IPS-15b (cell line): ENCODE results near the gene CHRNG.
"Not testable (repeated sequence)": the region's sequence is repeated elsewhere in the genome, so short reads cannot be mapped to it uniquely, and the experiment has no call there.

Source experiments
- H3K27me3 ChIP-seq: one replicate; pipeline ENCODE4 v1.6.1; 2013; ENCODE audit warnings: low read length; ENCODE audit not compliant: control insufficient read depth, insufficient read depth
- H3K36me3 ChIP-seq: one replicate; pipeline ENCODE4 v1.6.1; 2013; ENCODE audit warnings: low read length; ENCODE audit not compliant: control insufficient read depth, insufficient read depth
- H3K4me1 ChIP-seq: one replicate; pipeline ENCODE4 v1.6.1; 2013; ENCODE audit warnings: mild to moderate bottlenecking, low read length; ENCODE audit not compliant: control insufficient read depth, insufficient read depth
- H3K4me3 ChIP-seq: one replicate; pipeline ENCODE4 v1.5.1; 2013; ENCODE audit warnings: low read depth, low read length
- H3K9ac ChIP-seq: one replicate; pipeline ENCODE4 v1.6.1; 2013; ENCODE audit warnings: low read depth, mild to moderate bottlenecking, low read length
- H3K9me3 ChIP-seq: one replicate; pipeline ENCODE4 v1.6.1; 2013; ENCODE audit warnings: mild to moderate bottlenecking, low read length; ENCODE audit not compliant: control insufficient read depth, insufficient read depth

Gene CHRNG

DNA sequence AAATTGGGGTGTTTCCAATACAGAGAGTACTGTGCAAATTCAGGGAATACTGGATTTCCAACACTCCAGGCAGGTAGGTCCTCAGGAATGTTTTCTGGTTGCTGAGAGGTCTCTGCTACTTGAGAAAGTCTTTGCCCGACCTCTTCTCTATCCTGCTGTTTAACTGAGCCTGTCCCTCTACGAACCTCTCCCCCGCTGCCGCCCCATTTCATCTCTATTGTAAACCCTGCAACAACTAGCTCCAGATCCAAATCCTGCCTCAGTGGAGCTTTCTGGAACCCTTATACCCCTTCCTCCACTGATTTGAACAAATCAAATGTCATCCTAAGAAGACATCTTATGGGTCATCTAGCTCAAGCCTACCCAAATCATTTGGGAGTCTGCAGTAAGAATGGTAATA, 12.3 kb downstream of the CHRNG start:
- Histone ChIP-seq H3K9ac (peak overlapping the region; percentile 88), H3K36me3 (peaks cover 7% of the 10 kb centered on the region), H3K4me1 (peaks cover 6% of the 10 kb centered on the region), H3K4me3 (peak overlapping the region; percentile 99), H3K9me3 (no peaks in the 10 kb centered on the region), H3K27me3 (no peaks in the 10 kb centered on the region)

- Histone ChIP-seq H3K4me1 (peaks cover 4% of the 10 kb centered on the region), H3K4me3 (no peak overlapping the region), H3K9me3 (no peaks in the 10 kb centered on the region), H3K27me3 (no peaks in the 10 kb centered on the region), H3K36me3 (peaks cover 4% of the 10 kb centered on the region), H3K9ac (no peak overlapping the region)
Measured at GRCh38 chr2:232556426-232556825, 16.9 kb downstream of the CHRNG start.

DNA sequence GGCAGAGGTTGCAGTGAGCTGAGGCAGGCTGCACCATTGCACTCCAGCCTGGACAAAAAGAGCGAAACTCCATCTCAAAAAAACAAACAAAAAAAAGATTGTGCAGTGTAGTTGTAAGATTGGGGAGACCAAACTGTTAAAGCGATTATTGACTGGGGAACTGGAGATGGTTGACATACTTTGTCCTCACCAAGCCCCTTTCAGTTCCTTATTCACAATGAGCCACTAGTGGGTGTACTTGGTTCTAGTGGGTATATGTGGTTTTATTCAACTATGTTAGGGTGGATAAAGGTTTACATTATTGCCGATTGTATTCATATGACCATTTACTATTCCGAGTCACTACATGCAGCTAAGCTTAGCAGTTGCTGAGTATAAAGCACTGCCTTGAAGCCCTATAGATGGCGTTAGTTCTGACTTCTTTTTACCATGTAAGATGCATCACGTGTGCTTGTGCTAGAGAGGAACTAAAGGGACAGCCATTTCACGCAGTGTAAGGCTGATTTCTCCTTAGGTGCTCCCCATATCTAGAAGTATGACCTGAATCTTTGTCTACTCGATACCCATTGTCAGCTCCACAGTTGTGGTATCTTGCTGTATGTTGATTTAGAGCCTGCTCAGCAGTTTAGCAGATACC, 23.1 kb downstream of the CHRNG start:
- Histone ChIP-seq H3K9me3 (no peaks in the 10 kb centered on the region), H3K4me1 (no peaks in the 10 kb centered on the region), H3K9ac (no peak overlapping the region), H3K36me3 (peaks cover 16% of the 10 kb centered on the region), H3K4me3 (no peak overlapping the region), H3K27me3 (no peaks in the 10 kb centered on the region)

DNA sequence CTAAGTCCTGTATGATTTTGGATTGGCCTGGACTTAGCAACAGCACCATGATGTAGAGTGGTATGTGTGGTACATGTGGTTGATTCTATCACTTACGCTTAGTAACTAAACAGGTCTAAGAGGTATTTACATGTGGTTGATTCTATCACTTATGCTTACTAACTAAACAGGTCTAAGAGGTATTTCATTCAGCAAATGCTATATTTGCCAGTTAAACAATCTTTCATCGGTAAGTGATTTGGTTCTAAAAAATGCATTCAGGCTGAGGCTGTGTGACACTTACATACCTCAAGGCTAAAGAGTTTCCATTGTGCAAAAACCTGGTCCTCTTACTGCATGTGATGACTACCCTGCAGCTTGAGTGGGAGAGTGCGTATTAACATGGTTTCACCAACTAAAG, 24.1 kb downstream of the CHRNG start:
- H3K36me3 ChIP-seq: peaks cover 19% of the 10 kb centered on the region
- no peak overlapping the region for H3K4me3 ChIP-seq
- H3K9me3 ChIP-seq: no peaks in the 10 kb centered on the region
- H3K27me3 ChIP-seq: no peaks in the 10 kb centered on the region
- H3K4me1 ChIP-seq: no peaks in the 10 kb centered on the region
- H3K9ac ChIP-seq: no peak overlapping the region

DNA sequence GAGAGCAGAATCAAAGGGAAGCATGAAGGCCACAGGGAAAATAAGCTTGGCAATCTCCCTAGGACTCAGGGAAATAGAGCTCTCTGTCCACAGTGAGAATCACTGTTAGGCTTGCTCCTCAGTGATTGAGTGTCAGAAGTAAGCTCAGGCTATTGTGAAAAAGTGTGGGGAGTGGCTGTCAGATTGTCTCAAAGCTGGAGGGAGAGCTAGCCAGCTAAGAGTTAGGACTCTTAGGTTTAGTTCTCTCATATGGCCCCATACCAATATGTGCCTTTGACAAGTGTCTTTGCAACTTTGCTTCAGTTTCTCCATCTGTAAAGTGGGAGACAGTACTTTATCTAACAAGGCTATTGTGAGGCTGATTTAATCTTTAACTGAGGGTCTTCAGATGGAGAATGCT, 28.2 kb downstream of the CHRNG start:
- H3K36me3 ChIP-seq: peaks cover 29% of the 10 kb centered on the region
- H3K9me3 ChIP-seq: no peaks in the 10 kb centered on the region
- no peaks in the 10 kb centered on the region for H3K27me3 ChIP-seq
- H3K4me3 ChIP-seq: no peak overlapping the region
- no peak overlapping the region for H3K9ac ChIP-seq
- no peaks in the 10 kb centered on the region for H3K4me1 ChIP-seq

DNA sequence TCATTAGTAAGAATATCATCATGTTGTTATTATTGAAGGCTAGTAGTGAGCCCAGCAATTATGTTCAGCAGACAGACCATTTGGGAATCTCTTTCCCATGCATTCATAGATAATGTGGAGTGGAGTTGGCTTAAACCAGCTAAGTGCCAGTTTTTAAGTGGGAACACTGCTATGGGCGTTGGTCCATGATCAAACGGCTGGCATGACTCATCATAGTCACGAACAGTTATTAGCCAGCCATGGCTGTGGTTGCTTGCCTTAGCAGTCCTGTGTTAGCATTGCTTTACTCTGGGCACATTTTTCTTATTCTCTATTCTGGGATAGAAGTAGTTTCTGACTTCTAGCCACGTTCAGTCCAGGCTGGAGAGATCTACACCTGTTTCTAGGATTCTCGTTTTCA, 28.7 kb downstream of the CHRNG start:
- no peaks in the 10 kb centered on the region for H3K27me3 ChIP-seq
- H3K4me1 ChIP-seq: no peaks in the 10 kb centered on the region
- no peak overlapping the region for H3K4me3 ChIP-seq
- no peak overlapping the region for H3K9ac ChIP-seq
- peaks cover 29% of the 10 kb centered on the region for H3K36me3 ChIP-seq
- H3K9me3 ChIP-seq: no peaks in the 10 kb centered on the region

DNA sequence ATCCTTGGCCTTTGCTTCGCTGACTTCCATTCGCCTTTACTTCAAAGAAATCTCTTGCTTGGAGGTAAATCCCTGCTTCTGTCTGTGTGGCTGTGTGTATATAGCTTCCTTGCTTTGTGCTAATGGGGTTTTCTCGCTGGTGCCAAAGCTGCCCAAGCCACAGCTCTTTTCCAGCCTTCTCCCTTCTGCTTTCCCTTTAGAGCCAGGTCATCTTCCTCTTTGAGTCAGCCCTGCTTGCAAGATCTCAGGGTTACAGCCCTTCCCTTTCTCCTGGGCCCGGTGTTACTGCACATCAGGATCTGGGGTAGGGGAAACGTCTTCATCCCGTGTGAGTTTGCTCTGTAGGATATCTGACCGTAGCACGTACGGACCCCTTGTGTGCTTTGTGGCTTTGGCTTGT, 30.0 kb downstream of the CHRNG start:
- Histone ChIP-seq H3K27me3 (no peaks in the 10 kb centered on the region), H3K36me3 (peaks cover 33% of the 10 kb centered on the region), H3K9me3 (no peaks in the 10 kb centered on the region), H3K9ac (no peak overlapping the region), H3K4me3 (no peak overlapping the region), H3K4me1 (no peaks in the 10 kb centered on the region)

DNA sequence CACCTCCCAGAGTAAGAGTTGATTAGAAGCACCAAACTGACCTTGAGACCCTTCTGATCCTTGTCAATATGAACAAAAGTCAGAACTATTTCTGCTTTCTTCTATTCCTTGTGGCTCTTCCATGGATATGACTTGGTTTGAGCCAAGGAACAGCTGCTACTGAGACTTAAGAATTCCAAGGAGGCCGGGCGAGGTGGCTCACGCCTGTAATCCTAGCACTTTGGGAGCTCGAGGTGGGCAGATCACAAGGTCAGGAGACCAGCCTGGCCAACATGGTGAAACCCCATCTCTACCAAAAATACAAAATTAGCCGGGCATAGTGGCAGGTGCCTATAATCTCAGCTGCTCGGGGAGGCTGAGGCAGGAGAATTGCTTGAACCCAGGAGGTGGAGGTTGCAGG, 31.0 kb downstream of the CHRNG start:
- H3K9me3 ChIP-seq, H3K4me1 ChIP-seq, H3K9ac ChIP-seq, H3K27me3 ChIP-seq, H3K4me3 ChIP-seq: not testable (repeated sequence)
- peaks cover 30% of the 10 kb centered on the region for H3K36me3 ChIP-seq

- H3K4me3 ChIP-seq: no peak overlapping the region
- no peaks in the 10 kb centered on the region for H3K9me3 ChIP-seq
- H3K9ac ChIP-seq: no peak overlapping the region
- no peaks in the 10 kb centered on the region for H3K4me1 ChIP-seq
- no peaks in the 10 kb centered on the region for H3K27me3 ChIP-seq
- H3K36me3 ChIP-seq: peaks cover 30% of the 10 kb centered on the region
Measured at GRCh38 chr2:232571026-232571474, 31.6 kb downstream of the CHRNG start.

- Histone ChIP-seq H3K36me3 (peaks cover 15% of the 10 kb centered on the region), H3K9me3 (no peaks in the 10 kb centered on the region), H3K4me1 (no peaks in the 10 kb centered on the region), H3K27me3 (no peaks in the 10 kb centered on the region), H3K4me3 (no peak overlapping the region), H3K9ac (no peak overlapping the region)
Measured at GRCh38 chr2:232573042-232573441, 33.5 kb downstream of the CHRNG start.

- H3K4me1 ChIP-seq: no peaks in the 10 kb centered on the region
- no peak overlapping the region for H3K4me3 ChIP-seq
- no peaks in the 10 kb centered on the region for H3K27me3 ChIP-seq
- no peaks in the 10 kb centered on the region for H3K9me3 ChIP-seq
- H3K36me3 ChIP-seq: peaks cover 15% of the 10 kb centered on the region
- H3K9ac ChIP-seq: no peak overlapping the region
Measured at GRCh38 chr2:232573771-232574435, 34.4 kb downstream of the CHRNG start.

DNA sequence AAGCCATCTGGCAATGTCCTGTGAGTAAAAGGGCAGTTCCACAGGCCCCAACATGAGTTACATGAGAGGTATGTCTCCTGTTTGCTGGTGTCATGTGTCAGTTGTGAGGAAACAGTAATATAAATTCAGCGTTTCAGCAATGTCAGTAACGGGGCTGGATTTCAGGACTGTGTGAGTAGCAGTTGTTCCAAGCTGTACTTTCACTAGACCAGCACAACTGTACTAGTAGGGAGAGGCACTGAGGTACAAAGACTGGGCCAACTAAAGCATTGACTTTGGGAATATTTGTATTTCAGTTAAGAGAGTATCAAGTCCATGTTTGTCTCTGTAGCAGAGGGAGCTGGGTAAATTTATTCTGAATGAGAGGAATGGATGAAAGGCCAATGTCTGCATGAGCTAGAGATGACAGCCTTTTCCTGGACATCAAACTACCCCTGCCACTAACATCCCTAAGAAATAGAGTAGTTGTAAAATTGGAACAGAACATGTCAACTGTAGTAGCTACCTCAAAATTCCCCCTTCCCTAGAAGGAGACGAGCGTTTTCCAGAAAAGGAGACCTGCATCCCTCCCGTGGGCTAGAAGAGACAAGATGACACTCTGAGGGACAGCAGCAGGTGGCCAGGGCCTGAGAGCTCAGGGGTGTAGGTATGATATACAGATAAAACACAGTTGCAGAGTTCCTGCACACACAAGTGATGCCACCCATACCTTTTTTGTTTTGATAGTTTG, 35.3 kb downstream of the CHRNG start:
- Histone ChIP-seq H3K9ac (peak overlapping the region; percentile 24), H3K9me3 (no peaks in the 10 kb centered on the region), H3K4me1 (no peaks in the 10 kb centered on the region), H3K27me3 (no peaks in the 10 kb centered on the region), H3K4me3 (no peak overlapping the region), H3K36me3 (peaks cover 8% of the 10 kb centered on the region)
